ENCODE data around the gene MAP3K2.

- TF ChIP-seq CTCF (conservative IDR thresholded peaks at IDR 0.05; ENCODE audit: low read depth, low read length), result no peak
- no peak for TF ChIP-seq EZH2phosphoT487 (IDR thresholded peaks at IDR 0.05; ENCODE audit: borderline replicate concordance, low read length)
These were observed 766 bp downstream of the MAP3K2 start for GRCh38 chr2:127386764-127387654.

All from PC-3 (cell line).